Measurements from ENCODE around the gene DPP6.

The DPP6 gene

DNA sequence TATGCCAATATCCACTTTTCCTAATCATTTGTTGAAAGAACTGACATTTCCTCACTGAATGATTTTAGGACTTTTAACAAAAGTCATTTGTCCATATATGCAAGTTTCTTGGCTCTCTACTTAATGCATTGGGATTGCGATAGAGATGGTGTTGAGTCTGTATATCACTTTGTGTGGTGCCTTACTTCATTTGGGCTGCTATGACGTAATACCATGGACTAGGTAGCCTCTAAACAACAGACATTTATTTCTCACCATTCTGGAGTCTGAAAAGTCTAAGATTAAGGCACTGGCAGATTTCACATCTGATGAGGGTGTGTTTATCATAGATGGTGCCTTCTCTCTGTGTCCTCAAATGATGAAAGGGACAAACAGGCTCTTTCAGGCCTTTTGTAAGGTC, 342.6 kb downstream of the DPP6 start:
- Histone ChIP-seq H3K27ac (no peak overlapping the region), H3K9me3 (ENCODE audit: control insufficient read depth, low read length) (no peaks in the 10 kb centered on the region), H3K9ac (no peak overlapping the region), H3K4me1 (no peaks in the 10 kb centered on the region), H3K27me3 (ENCODE audit: control insufficient read depth, insufficient read depth, low read length) (no peaks in the 10 kb centered on the region), H3K79me2 (no peaks in the 10 kb centered on the region), H3K36me3 (ENCODE audit: control insufficient read depth, insufficient read depth, low read length) (no peaks in the 10 kb centered on the region), H2AFZ (no peak overlapping the region), H3K4me2 (ENCODE audit: low read length) (no peak overlapping the region), H3K4me3 (ENCODE audit: low read depth, low read length) (no peak overlapping the region)
- TF ChIP-seq, protein P1, sequence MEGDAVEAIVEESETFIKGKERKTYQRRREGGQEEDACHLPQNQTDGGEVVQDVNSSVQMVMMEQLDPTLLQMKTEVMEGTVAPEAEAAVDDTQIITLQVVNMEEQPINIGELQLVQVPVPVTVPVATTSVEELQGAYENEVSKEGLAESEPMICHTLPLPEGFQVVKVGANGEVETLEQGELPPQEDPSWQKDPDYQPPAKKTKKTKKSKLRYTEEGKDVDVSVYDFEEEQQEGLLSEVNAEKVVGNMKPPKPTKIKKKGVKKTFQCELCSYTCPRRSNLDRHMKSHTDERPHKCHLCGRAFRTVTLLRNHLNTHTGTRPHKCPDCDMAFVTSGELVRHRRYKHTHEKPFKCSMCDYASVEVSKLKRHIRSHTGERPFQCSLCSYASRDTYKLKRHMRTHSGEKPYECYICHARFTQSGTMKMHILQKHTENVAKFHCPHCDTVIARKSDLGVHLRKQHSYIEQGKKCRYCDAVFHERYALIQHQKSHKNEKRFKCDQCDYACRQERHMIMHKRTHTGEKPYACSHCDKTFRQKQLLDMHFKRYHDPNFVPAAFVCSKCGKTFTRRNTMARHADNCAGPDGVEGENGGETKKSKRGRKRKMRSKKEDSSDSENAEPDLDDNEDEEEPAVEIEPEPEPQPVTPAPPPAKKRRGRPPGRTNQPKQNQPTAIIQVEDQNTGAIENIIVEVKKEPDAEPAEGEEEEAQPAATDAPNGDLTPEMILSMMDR (IDR thresholded peaks at IDR 0.05): no peak

DNA sequence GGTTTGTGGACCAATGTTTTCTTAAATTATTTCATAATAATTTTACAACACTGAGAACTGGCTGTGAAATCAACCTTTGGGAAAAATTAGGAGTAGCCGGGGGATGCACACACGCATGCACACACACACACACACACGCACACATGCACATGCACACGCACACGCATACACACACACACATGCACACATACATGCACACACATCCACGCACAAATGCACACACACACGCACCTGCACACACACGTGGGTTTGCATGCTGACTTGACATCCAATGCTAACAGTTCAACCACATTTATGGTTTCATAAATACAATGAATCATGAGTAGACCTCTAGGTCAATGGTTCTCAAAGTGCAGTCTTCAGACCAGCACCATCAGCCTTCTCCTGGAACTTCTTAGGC, 354.1 kb downstream of the DPP6 start:
- H3K27me3 ChIP-seq (ENCODE audit: control insufficient read depth, insufficient read depth, low read length): no peaks in the 10 kb centered on the region
- no peaks in the 10 kb centered on the region for H3K9me3 ChIP-seq (ENCODE audit: control insufficient read depth, low read length)
- no peaks in the 10 kb centered on the region for H3K79me2 ChIP-seq
- H3K36me3 ChIP-seq (ENCODE audit: control insufficient read depth, insufficient read depth, low read length): no peaks in the 10 kb centered on the region
- H3K4me3 ChIP-seq (ENCODE audit: low read depth, low read length): no peak overlapping the region
- no peak overlapping the region for H3K9ac ChIP-seq
- H3K27ac ChIP-seq: no peak overlapping the region
- no peaks in the 10 kb centered on the region for H3K4me1 ChIP-seq
- H3K4me2 ChIP-seq (ENCODE audit: low read length): no peak overlapping the region
- no peak overlapping the region for H2AFZ ChIP-seq
- TF ChIP-seq, protein P1 (IDR thresholded peaks at IDR 0.05): no peak

DNA sequence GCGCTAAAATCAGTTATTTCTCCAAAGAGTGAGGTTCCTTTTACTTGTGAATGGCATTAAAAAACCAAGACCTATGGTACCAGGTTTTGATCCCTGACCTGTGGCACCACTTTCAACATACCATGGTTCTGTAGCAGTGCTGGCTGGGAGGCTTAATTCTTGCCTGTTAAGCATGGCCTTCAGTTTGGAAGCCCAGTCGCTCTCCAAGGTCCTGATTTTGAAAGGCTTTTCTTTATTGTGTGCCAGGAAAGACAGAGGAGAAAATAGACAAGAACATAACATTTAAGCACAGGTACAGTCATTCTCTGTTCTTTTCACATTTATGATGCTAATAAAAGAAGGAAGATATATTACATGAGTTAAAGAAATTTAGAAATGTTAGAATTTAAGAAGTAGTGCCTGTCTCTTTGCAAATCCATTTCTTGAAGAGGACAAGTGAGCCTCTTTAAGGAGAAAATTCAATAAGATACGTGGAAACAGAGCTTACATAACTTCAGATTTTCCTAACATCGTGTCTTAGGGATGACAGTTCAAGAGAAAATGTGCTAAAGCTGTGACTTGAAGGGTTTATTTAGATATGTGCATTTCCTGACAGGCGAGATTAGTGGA, 357.6 kb downstream of the DPP6 start:
- H3K4me3 ChIP-seq (ENCODE audit: low read depth, low read length): no peak overlapping the region
- H3K36me3 ChIP-seq (ENCODE audit: control insufficient read depth, insufficient read depth, low read length): no peaks in the 10 kb centered on the region
- no peaks in the 10 kb centered on the region for H3K27me3 ChIP-seq (ENCODE audit: control insufficient read depth, insufficient read depth, low read length)
- H3K79me2 ChIP-seq: no peaks in the 10 kb centered on the region
- H3K4me2 ChIP-seq (ENCODE audit: low read length): no peak overlapping the region
- H3K9ac ChIP-seq: no peak overlapping the region
- H3K9me3 ChIP-seq (ENCODE audit: control insufficient read depth, low read length): no peaks in the 10 kb centered on the region
- H3K4me1 ChIP-seq: no peaks in the 10 kb centered on the region
- H2AFZ ChIP-seq: no peak overlapping the region
- TF ChIP-seq, protein P1 (IDR thresholded peaks at IDR 0.05): no peak
- H3K27ac ChIP-seq: no peak overlapping the region

DNA sequence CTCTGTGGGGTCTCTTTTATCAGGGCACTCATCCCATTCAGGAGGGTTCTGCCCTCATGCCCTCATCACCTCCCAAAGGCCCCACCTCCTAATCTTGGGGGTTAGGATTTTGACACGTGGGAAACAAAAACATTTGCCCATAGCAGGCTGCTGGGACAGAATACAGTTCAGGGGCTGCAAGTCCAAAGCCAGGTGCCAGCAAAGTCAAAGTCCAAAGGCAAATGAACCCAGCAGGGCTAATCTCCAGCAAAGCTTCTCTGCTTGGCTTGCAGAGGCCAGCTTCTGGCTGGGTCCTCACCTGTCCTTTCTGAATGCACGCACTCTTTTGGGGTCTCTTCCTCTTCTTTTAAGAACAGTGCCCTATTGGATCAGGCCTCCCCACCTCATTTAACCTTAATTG, 359.9 kb downstream of the DPP6 start:
- Histone ChIP-seq H2AFZ (no peak overlapping the region), H3K79me2 (no peaks in the 10 kb centered on the region), H3K27me3 (ENCODE audit: control insufficient read depth, insufficient read depth, low read length) (no peaks in the 10 kb centered on the region), H3K9me3 (ENCODE audit: control insufficient read depth, low read length) (no peaks in the 10 kb centered on the region), H3K27ac (no peak overlapping the region), H3K4me3 (ENCODE audit: low read depth, low read length) (no peak overlapping the region), H3K9ac (no peak overlapping the region), H3K36me3 (ENCODE audit: control insufficient read depth, insufficient read depth, low read length) (no peaks in the 10 kb centered on the region), H3K4me1 (no peaks in the 10 kb centered on the region), H3K4me2 (ENCODE audit: low read length) (no peak overlapping the region)
- TF ChIP-seq, protein P1 (IDR thresholded peaks at IDR 0.05): no peak

DNA sequence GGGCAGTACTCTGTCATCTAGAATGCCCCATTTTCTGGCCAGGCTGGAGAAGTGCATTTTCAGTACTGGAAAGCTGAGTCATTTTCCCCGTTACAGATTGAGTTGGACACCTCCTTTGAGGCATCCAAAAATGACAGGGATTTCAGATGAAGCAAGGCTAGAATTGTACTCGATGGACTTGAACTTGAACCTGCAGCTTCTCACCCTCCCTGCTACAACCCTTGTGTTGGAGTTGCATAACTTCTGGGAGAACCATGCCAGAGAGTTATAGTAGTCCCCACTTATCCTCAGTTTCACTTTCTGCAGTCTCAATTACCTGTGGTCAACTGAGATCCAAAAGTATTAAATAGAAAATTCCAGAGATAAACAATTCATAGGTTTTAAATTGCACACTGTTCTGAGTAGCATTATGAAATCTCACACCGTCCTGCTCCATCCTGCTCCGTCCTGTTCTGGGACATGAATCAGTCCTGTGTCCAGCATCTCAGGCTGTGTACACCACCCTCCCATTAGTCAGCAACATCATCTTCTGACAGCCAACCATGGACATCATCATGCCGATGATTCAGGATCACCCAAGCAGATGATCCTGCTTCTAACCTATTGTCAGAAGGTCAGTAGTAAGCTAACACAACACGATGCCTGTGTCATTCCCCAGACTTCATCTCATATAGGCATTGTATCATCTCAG, 363.7 kb downstream of the DPP6 start:
- H3K4me1 ChIP-seq: no peaks in the 10 kb centered on the region
- H3K27ac ChIP-seq: no peak overlapping the region
- no peaks in the 10 kb centered on the region for H3K27me3 ChIP-seq (ENCODE audit: control insufficient read depth, insufficient read depth, low read length)
- H3K79me2 ChIP-seq: no peaks in the 10 kb centered on the region
- H3K4me3 ChIP-seq (ENCODE audit: low read depth, low read length): no peak overlapping the region
- TF ChIP-seq, protein P1 (IDR thresholded peaks at IDR 0.05): no peak
- no peaks in the 10 kb centered on the region for H3K9me3 ChIP-seq (ENCODE audit: control insufficient read depth, low read length)
- H3K4me2 ChIP-seq (ENCODE audit: low read length): no peak overlapping the region
- H3K36me3 ChIP-seq (ENCODE audit: control insufficient read depth, insufficient read depth, low read length): no peaks in the 10 kb centered on the region
- H3K9ac ChIP-seq: no peak overlapping the region
- H2AFZ ChIP-seq: no peak overlapping the region
